Omental fat pad (tissue), 4 donors: ENCODE measurements around the gene PIGS. TPM values are rescaled to one million over a fixed set of nuclear protein-coding genes. Genes with fewer than 3 reads are reported as not detected.

Experiments
- ATAC-seq: fragments of 150-250 bp; one replicate; pipeline ENCODE4 v1.9.1; 2016; ENCODE audit warnings: mild to moderate bottlenecking, moderate library complexity; ENCODE audit not compliant: low FRiP score
- DNase-seq: peaks from one replicate; pipeline ENCODE4 v3.0.0-alpha.2; 2019; ENCODE audit warnings: low spot score
- total RNA-seq, 4 donors: library from RNA; depleted of rRNA; stranded (reverse); fragments of >200 nt; gene quantifications; one replicate each; pipeline ENCODE4 v1.1.0, GENCODE V29; 2016
- TF ChIP-seq, protein P1 (sequence below), 3 donors: fragments of 450-650 bp; IDR thresholded peaks; one replicate each; pipeline ENCODE4 v1.5.1; 2016 to 2017; ENCODE audit warnings: antibody characterized with exemption in 3 of 3, mild to moderate bottlenecking in 3 of 3, moderate library complexity in 2 of 3

The PIGS gene
- total RNA-seq, 4 donors from 2014 or later: 33.1 to 55.5 (median 45.2) TPM

DNA sequence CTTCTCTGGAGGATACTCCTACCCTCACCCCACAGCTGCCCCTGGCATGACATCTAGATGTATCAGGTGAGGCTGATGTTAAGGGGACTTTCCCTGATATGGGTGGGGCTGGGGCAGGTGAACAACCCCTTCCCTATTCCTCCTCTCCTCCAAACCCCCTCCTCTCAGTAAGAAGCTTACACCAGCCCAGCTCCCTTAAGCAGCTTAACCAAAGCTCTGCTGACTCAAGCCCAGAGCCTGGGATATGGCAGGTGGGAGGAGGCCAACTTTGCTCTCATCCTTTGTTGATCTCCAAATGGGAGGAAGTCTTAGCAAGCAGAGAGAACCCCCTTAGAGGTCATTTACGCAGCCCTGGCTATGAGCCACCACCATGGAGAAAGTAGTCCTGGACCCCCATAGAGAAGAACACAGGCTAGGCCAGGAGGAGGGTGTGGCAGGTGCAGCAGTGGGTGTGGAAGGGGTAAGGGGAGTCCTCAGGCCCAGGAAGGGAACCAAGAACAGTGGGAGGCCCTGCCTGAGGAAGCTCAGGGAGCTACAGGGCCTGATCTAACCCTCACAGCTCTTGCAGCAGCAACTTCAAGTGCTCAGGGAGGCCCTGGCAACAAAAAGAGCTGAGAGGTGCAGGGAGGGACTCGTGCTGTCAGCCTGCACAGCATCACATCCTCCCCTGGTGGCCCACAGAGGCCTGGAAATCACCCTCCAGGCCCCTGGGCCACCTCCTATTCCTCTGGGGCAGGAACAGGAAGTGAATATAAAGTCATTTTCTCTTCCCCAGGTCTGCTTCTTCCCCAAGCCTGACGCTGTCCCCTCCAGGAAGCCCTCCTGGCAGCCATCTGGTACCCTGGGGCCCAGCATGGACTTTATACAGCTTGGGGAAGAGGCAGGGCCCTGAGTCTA, 21.8 kb downstream of the PIGS start:
- ATAC-seq (no peak), DNase-seq (no peak)
- TF ChIP-seq, protein P1, sequence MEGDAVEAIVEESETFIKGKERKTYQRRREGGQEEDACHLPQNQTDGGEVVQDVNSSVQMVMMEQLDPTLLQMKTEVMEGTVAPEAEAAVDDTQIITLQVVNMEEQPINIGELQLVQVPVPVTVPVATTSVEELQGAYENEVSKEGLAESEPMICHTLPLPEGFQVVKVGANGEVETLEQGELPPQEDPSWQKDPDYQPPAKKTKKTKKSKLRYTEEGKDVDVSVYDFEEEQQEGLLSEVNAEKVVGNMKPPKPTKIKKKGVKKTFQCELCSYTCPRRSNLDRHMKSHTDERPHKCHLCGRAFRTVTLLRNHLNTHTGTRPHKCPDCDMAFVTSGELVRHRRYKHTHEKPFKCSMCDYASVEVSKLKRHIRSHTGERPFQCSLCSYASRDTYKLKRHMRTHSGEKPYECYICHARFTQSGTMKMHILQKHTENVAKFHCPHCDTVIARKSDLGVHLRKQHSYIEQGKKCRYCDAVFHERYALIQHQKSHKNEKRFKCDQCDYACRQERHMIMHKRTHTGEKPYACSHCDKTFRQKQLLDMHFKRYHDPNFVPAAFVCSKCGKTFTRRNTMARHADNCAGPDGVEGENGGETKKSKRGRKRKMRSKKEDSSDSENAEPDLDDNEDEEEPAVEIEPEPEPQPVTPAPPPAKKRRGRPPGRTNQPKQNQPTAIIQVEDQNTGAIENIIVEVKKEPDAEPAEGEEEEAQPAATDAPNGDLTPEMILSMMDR (IDR thresholded peaks at IDR 0.05): no peak

DNA sequence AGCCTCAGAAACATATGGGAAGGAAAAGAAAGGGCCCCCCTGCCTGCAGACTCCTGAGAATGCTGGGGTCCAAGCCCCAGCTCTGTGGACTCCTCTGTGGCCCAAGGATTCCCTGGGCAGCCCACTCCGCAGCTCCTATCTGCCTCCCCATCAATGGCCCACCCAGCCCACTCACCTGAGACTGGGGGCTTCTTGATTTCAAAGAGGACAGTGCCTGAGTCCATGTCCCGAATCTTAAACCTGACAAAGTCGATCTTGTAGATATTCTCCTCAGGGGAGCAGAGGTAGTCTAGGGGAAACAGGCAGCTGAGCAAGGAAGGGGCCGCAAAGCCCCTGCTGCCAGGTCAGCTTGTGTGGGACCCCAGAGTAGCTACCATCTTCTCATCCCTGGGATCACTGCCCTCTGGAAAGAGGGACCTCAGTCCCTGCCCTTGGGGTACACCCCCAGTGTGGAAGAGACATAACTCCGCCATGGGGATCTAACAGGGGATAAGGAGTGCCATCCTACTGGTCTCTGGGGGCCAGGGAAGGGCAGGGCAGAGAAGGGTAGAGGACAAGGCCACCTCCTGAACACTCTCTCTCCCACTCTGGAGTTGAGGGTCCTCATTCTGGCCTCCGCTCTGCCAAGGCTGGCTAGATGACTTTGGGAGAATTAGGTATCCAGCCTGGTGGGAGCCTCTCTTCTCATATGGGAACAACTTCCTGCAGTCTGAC, 22.8 kb downstream of the PIGS start:
- ATAC-seq (no peak), DNase-seq (no peak)
- TF ChIP-seq, protein P1 (IDR thresholded peaks at IDR 0.05): no peak

DNA sequence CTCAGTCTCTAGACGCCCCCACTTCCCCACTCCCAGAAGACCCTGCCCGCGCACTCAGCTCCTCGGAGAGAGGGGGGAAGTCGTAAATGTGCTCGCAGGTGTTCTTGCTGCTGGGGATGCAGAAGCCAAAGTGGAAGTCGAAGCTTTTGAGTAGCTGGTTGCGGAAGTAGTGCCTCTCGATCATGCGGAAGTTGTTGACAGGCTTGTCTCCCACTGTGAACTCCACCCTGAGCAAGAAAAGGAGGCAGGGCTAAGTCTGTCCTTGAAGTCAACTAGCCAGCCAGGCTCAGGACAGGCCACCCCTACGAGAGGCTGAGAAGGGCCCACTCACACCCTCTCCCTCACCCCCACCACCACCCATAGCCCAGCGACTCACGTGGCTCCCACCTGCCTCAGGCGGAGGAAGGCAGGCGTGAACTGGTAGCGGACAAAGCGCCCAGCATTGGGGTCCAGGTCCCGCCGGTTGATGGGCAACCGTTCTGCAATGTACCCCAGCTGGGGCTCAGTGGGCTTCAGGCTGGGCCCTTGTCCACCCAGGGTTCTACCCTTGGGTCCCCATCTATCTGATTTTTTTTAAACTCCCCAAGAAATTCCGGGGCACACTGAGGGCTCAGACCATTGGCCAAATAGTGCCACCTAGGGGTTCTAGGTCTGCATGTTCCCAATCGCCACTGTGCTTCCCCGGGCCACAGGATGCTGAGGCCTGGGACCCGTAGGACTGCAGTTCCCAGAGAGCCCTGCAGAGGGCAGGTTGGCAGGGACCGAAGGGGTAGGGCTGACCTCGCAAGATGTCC, 23.5 kb downstream of the PIGS start:
- ATAC-seq (peak; percentile 34), DNase-seq (peak; percentile 47)
- TF ChIP-seq, protein P1 (IDR thresholded peaks at IDR 0.05): peak in 1 of 3 donors; percentile 40

DNA sequence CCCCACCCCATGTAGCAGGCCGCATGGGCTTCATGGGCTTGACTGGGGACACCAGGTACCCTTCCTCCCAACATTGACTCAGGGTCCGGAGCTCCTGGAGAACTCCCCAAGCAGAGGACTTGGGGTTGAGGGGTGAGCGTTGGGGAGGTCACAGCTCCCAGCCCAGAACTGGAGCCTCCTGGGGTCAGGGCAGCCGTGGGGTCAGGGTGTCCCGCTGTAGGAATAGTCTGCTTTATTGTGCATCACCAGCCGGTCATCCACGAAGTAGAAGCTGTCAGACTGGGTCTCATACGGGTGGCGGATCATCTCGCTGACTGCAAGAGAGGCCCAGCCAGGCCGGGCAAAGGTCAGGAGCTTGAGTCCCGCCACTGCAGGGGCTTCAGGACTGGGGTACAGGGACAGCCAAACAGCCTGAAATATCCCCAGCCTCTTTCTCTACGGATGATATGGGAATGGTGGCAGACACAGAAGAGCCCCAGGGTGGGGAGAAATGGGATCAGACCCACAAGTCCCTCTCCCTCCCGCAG, 24.2 kb downstream of the PIGS start:
- TF ChIP-seq, protein P1 (IDR thresholded peaks at IDR 0.05): no peak
- DNase-seq (no peak), ATAC-seq (no peak)

DNA sequence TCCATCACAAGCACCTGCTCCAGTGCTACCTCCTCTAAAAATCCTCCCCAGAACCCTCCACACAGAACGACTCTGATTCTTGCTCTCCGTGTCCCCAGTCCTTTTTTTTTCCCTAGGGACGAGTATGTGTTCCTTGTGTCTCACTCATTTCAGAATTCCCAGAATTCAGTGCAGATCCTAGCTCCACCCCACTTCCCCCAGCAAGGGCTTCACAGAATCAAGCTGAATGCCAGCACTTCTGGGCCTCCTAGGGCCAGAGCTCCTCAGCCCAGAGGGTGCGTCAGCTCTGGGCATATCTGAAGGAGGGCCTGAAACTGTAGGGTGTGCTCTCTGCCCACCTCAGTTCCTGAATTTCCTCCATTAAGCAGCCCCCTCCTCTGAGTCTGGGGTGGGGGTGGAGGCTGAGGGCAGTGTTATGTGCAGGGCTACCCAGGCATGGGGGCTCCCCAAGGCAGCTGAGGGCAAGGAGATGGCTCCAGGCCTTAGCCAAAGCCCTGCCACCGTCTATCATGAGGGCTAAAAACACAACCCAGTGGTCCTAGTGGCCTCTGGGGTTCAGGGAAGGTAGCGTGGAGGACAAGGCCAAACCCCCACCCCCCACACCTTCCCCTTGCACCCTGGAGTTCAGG, 25.4 kb downstream of the PIGS start:
- TF ChIP-seq, protein P1 (IDR thresholded peaks at IDR 0.05): no peak

DNA sequence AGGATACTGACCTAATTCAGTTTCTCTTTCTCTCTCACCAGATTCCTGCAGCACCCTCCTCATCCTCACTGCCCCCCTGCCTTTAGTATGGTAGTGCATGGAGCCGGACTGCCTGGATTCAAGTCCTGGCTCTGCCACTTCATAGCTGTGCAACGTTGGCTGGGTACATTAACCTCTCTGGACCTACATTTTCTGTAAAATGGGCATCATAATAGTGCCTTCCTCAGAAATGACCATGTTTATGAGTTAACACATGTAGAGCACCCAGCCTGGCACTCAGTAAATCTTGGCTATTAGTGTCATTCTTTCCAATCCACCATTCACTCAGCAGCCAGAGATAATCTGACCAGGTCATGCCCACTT, 26.2 kb downstream of the PIGS start:
- ATAC-seq (no peak), DNase-seq (no peak)
- TF ChIP-seq, protein P1 (IDR thresholded peaks at IDR 0.05): no peak

More for the DNA sequence above, 25.4 kb downstream of the PIGS start:
- DNase-seq (no peak), ATAC-seq (no peak)
